ENCODE results near the gene PARN. TPM values are rescaled to one million over a fixed set of nuclear protein-coding genes. Genes with fewer than 3 reads are reported as not detected.
"Not testable (repeated sequence)": the region's sequence is repeated elsewhere in the genome, so short reads cannot be mapped to it uniquely, and the experiment has no call there.

The PARN gene
- total and polyA plus RNA-seq, 2 donors (not counting 1 experiment from before 2014, with no cell fraction given), result 26.7 to 32.9 TPM

GRCh38 chr16:14446796-14447195, 183.3 kb downstream of the PARN start:
- H3K36me3 ChIP-seq (ENCODE audit: control insufficient read depth, insufficient read depth, low read length), result peaks cover 1% of the 10 kb centered on the region
- H3K79me2 ChIP-seq (ENCODE audit: control insufficient read depth, insufficient read depth, low read length), result no peaks in the 10 kb centered on the region
- H3K9me3 ChIP-seq (ENCODE audit: control insufficient read depth, insufficient read depth, low read depth, low read length), result no peaks in the 10 kb centered on the region
- H2AFZ ChIP-seq (ENCODE audit: low read length), result no peak overlapping the region
- no peaks in the 10 kb centered on the region for H3K27me3 ChIP-seq (ENCODE audit: control insufficient read depth, insufficient read depth, low read length)
- no peaks in the 10 kb centered on the region for H3K4me1 ChIP-seq (ENCODE audit: control insufficient read depth, extremely low read depth, insufficient read depth, low read length)
- no peak overlapping the region for H3K9ac ChIP-seq (ENCODE audit: insufficient read depth, low read length)
- no peaks in the 10 kb centered on the region for H4K20me1 ChIP-seq (ENCODE audit: control insufficient read depth, extremely low read depth, insufficient read depth, low read length)
- no peak overlapping the region for H3K4me3 ChIP-seq (replicated peaks in 1 of 4; ENCODE audit: control extremely low read depth in 1 of 4, insufficient read depth in 1 of 4, low read depth in 3 of 4, low read length in 4 of 4)
- TF ChIP-seq EZH2 (IDR thresholded peaks at IDR 0.05; ENCODE audit: low read length, missing control alignments) (no peak), CTCF (conservative IDR thresholded peaks at IDR 0.05 in 1 of 2, IDR thresholded peaks at IDR 0.05 in 1 of 2; ENCODE audit: low read depth in 1 of 2, low read length in 2 of 2) (no peak)
- no peak overlapping the region for H3K4me2 ChIP-seq (ENCODE audit: extremely low read depth, insufficient read depth, low read length)
- DNase-seq (ENCODE audit: low read depth in 2 of 2), result no peak
- no peak overlapping the region for H3K27ac ChIP-seq (ENCODE audit: insufficient read depth, low read length)

DNA sequence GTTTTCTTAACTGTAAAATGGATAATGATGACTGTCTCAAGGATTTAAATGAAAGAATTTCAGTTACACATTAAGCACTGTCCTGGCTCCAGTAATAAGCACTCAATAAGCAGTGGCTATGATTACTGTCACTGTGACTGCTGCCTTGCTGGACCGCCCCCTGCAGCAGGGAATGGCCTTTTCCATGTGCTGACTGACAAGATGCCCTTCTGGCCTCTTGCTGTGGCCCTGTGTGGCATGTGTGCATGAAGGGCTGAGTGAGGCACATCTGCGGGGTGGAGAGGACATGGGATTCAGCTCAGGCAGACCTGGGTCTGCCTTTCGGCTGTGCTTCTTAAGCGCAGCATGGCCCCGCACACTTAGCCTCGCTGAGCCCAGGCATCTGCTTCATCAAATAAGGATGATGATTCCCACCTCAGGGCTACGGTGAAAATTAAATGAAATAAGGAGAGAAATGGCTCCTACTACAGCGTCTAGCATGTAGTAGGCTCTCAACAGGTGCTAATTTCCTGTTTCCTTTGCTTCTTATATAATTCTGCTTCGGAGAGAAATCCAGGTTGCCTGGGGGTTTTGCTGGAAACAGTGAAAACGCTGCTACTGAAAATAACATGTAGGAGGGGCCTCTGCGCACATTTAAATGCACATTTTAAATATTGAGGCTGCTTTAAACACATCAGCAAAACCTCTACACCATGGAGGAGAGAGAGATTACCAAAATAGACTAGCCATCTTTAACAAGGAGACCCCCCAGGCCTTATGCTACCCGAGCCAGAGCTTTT, 183.9 kb downstream of the PARN start:
- no peak overlapping the region for H3K4me3 ChIP-seq (replicated peaks in 1 of 4; ENCODE audit: control extremely low read depth in 1 of 4, insufficient read depth in 1 of 4, low read depth in 3 of 4, low read length in 4 of 4)
- no peak for DNase-seq (ENCODE audit: low read depth in 2 of 2)
- H3K9ac ChIP-seq (ENCODE audit: insufficient read depth, low read length), result no peak overlapping the region
- no peak overlapping the region for H3K27ac ChIP-seq (ENCODE audit: insufficient read depth, low read length)
- peaks cover 1% of the 10 kb centered on the region for H3K36me3 ChIP-seq (ENCODE audit: control insufficient read depth, insufficient read depth, low read length)
- H3K4me2 ChIP-seq (ENCODE audit: extremely low read depth, insufficient read depth, low read length), result no peak overlapping the region
- H3K27me3 ChIP-seq (ENCODE audit: control insufficient read depth, insufficient read depth, low read length), result no peaks in the 10 kb centered on the region
- no peaks in the 10 kb centered on the region for H3K4me1 ChIP-seq (ENCODE audit: control insufficient read depth, extremely low read depth, insufficient read depth, low read length)
- no peaks in the 10 kb centered on the region for H3K9me3 ChIP-seq (ENCODE audit: control insufficient read depth, insufficient read depth, low read depth, low read length)
- no peak overlapping the region for H2AFZ ChIP-seq (ENCODE audit: low read length)
- H4K20me1 ChIP-seq (ENCODE audit: control insufficient read depth, extremely low read depth, insufficient read depth, low read length), result no peaks in the 10 kb centered on the region
- no peaks in the 10 kb centered on the region for H3K79me2 ChIP-seq (ENCODE audit: control insufficient read depth, insufficient read depth, low read length)
- TF ChIP-seq CTCF (conservative IDR thresholded peaks at IDR 0.05 in 1 of 2, IDR thresholded peaks at IDR 0.05 in 1 of 2; ENCODE audit: low read depth in 1 of 2, low read length in 2 of 2) (no peak), EZH2 (IDR thresholded peaks at IDR 0.05; ENCODE audit: low read length, missing control alignments) (no peak)

DNA sequence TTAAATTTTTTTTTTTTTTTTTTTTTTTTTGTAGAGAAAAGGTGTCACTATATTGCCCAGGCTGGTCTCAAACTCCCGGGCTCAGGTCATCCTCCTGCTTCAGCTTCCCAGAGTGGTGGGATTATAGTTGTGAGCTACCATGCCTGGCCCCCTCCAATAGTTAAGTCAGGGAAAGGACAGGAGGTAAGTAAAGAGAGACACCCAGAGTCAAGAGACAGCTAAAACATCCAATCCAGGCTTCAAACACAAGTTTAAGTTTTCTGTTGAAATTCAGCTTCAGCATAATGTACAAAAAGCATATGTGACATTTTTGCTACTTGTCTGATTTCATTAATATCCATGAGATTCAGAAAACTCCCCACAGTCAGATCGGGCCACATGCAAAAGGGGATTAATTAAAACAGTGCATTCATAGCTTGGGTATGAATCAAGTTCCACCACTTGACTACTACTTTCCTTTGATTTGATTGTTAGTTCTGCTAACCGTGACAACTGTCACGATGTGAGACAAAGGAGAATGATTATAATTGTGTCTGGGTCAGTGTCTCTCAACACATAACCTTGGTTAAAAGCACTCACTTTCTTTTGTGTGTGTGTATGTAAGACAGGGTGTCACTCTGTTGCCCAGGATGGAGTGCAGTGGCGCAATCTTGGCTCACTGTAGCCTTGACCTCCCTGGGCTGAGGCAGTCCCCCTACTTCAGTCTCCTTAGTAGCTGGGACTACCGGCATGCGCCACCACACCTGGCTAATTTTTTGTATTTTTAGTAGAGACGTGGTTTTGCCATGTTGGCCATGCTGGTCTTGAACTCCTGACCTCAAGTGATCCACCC, 184.9 kb downstream of the PARN start:
- H3K9ac ChIP-seq (ENCODE audit: insufficient read depth, low read length), result no peak overlapping the region
- H3K4me3 ChIP-seq (replicated peaks in 1 of 4; ENCODE audit: control extremely low read depth in 1 of 4, insufficient read depth in 1 of 4, low read depth in 3 of 4, low read length in 4 of 4), result no peak overlapping the region
- no peaks in the 10 kb centered on the region for H3K79me2 ChIP-seq (ENCODE audit: control insufficient read depth, insufficient read depth, low read length)
- no peaks in the 10 kb centered on the region for H4K20me1 ChIP-seq (ENCODE audit: control insufficient read depth, extremely low read depth, insufficient read depth, low read length)
- H3K9me3 ChIP-seq (ENCODE audit: control insufficient read depth, insufficient read depth, low read depth, low read length), result no peaks in the 10 kb centered on the region
- peaks cover 1% of the 10 kb centered on the region for H3K36me3 ChIP-seq (ENCODE audit: control insufficient read depth, insufficient read depth, low read length)
- H3K4me1 ChIP-seq (ENCODE audit: control insufficient read depth, extremely low read depth, insufficient read depth, low read length), result no peaks in the 10 kb centered on the region
- H3K4me2 ChIP-seq (ENCODE audit: extremely low read depth, insufficient read depth, low read length), result no peak overlapping the region
- H3K27ac ChIP-seq (ENCODE audit: insufficient read depth, low read length), result no peak overlapping the region
- no peak overlapping the region for H2AFZ ChIP-seq (ENCODE audit: low read length)
- no peak for TF ChIP-seq EZH2 (IDR thresholded peaks at IDR 0.05; ENCODE audit: low read length, missing control alignments)
- no peak for TF ChIP-seq CTCF (conservative IDR thresholded peaks at IDR 0.05 in 1 of 2, IDR thresholded peaks at IDR 0.05 in 1 of 2; ENCODE audit: low read depth in 1 of 2, low read length in 2 of 2)
- H3K27me3 ChIP-seq (ENCODE audit: control insufficient read depth, insufficient read depth, low read length), result no peaks in the 10 kb centered on the region
- no peak for DNase-seq (ENCODE audit: low read depth in 2 of 2)

GRCh38 chr16:14441533-14441932, 188.5 kb downstream of the PARN start:
- H3K4me2 ChIP-seq (ENCODE audit: extremely low read depth, insufficient read depth, low read length); DNase-seq (ENCODE audit: low read depth in 2 of 2); H3K4me3 ChIP-seq (replicated peaks in 1 of 4; ENCODE audit: control extremely low read depth in 1 of 4, insufficient read depth in 1 of 4, low read depth in 3 of 4, low read length in 4 of 4); H4K20me1 ChIP-seq (ENCODE audit: control insufficient read depth, extremely low read depth, insufficient read depth, low read length); H3K4me1 ChIP-seq (ENCODE audit: control insufficient read depth, extremely low read depth, insufficient read depth, low read length); H3K36me3 ChIP-seq (ENCODE audit: control insufficient read depth, insufficient read depth, low read length); H3K9me3 ChIP-seq (ENCODE audit: control insufficient read depth, insufficient read depth, low read depth, low read length); H2AFZ ChIP-seq (ENCODE audit: low read length); H3K27me3 ChIP-seq (ENCODE audit: control insufficient read depth, insufficient read depth, low read length); H3K9ac ChIP-seq (ENCODE audit: insufficient read depth, low read length); H3K27ac ChIP-seq (ENCODE audit: insufficient read depth, low read length); H3K79me2 ChIP-seq (ENCODE audit: control insufficient read depth, insufficient read depth, low read length): not testable (repeated sequence)
